Occipital lobe (tissue), 2 donors: ENCODE measurements around the gene NR3C1. TPM values are rescaled to one million over a fixed set of nuclear protein-coding genes. Genes with fewer than 3 reads are reported as not detected.

ENCODE experiments used
- DNase-seq: peaks from one replicate; lab custom pipeline; 2025; lab: John Stamatoyannopoulos, UW
- total RNA-seq: library from RNA; depleted of rRNA; stranded (reverse); fragments of >200 nt; gene quantifications from one replicate; pipeline ENCODE4 v1.2.3, GENCODE V29; 2014

The NR3C1 gene
- total RNA-seq, 1 donor from 2014 or later: 27.1 TPM

- no peak for DNase-seq
These were observed 3.6 kb downstream of the NR3C1 start for GRCh38 chr5:143399616-143400540.

GRCh38 chr5:143398451-143399237, 4.8 kb downstream of the NR3C1 start:
- DNase-seq: no peak

GRCh38 chr5:143398053-143398355, 5.5 kb downstream of the NR3C1 start:
- no peak for DNase-seq

GRCh38 chr5:143397302-143398052, 6.0 kb downstream of the NR3C1 start:
- no peak for DNase-seq

- no peak for DNase-seq
These were observed 7.0 kb downstream of the NR3C1 start for GRCh38 chr5:143396353-143396940.

GRCh38 chr5:143395638-143396352, 7.7 kb downstream of the NR3C1 start:
- no peak for DNase-seq

- DNase-seq: no peak
These were observed 10.0 kb downstream of the NR3C1 start for GRCh38 chr5:143393524-143393923.

GRCh38 chr5:143390941-143391340, 12.5 kb downstream of the NR3C1 start:
- no peak for DNase-seq

- DNase-seq: no peak
These were observed 13.2 kb downstream of the NR3C1 start for GRCh38 chr5:143390258-143390657.

- no peak for DNase-seq
These were observed 16.8 kb downstream of the NR3C1 start for GRCh38 chr5:143386725-143387124.

GRCh38 chr5:143384865-143385657, 18.4 kb downstream of the NR3C1 start:
- DNase-seq: no peak

GRCh38 chr5:143383988-143384387, 19.5 kb downstream of the NR3C1 start:
- no peak for DNase-seq

- no peak for DNase-seq
These were observed 23.9 kb downstream of the NR3C1 start for GRCh38 chr5:143379606-143380005.

GRCh38 chr5:143376911-143377813, 26.3 kb downstream of the NR3C1 start:
- DNase-seq: no peak

- no peak for DNase-seq
These were observed 27.2 kb downstream of the NR3C1 start for GRCh38 chr5:143376195-143376779.

GRCh38 chr5:143374496-143375217, 28.8 kb downstream of the NR3C1 start:
- DNase-seq: no peak

GRCh38 chr5:143373076-143373475, 30.4 kb downstream of the NR3C1 start:
- DNase-seq: no peak
